PC-3 (cell line): ENCODE results near the gene UBTF. TPM values are rescaled to one million over a fixed set of nuclear protein-coding genes. Genes with fewer than 3 reads are reported as not detected.

Experiments
- ATAC-seq: fragments of 200-7000 bp; cut with Tn5 transposase; 2 replicates; pipeline ENCODE4 v1.9.1; 2020; ENCODE audit warnings: mild to moderate bottlenecking, moderate library complexity
- BruUV-seq: library from RNA; stranded (reverse); fragments of 400-500 nt; replicated peaks from 2 replicates; lab custom pipeline; 2021; lab: Mats Ljungman, UMichigan
- CTCF ChIA-PET: fragments of 300-600 bp; sonication (Branson Sonifier 250); formaldehyde crosslinking; loops from one replicate; lab custom pipeline; 2022; ENCODE audit warnings: antibody characterized with exemption; lab: Charles Lee
- POLR2A ChIA-PET: fragments of 300-600 bp; sonication (Branson Sonifier 250); formaldehyde crosslinking; loops from one replicate; lab custom pipeline; 2022; ENCODE audit warnings: antibody characterized with exemption; ENCODE audit not compliant: unreplicated experiment; lab: Charles Lee
- DNase-seq: peaks from one replicate; pipeline ENCODE4 v3.0.0-alpha.2; 2015
- H2AFZ ChIP-seq: fragments of 300-600 bp; sonication (generic); 2 replicates; pipeline ENCODE4 v1.6.0; 2016; ENCODE audit warnings: antibody characterized with exemption, low read length
- H3F3A ChIP-seq: fragments of 300-600 bp; sonication (generic); one replicate; pipeline ENCODE4 v1.6.0; 2017; ENCODE audit warnings: antibody characterized with exemption, low read length, control low read depth, mild to moderate bottlenecking; ENCODE audit not compliant: unreplicated experiment
- H3K27ac ChIP-seq: fragments of 300-600 bp; sonication (generic); 2 replicates; pipeline ENCODE4 v1.5.1; 2016; ENCODE audit warnings: mild to moderate bottlenecking, low read length
- H3K27me3 ChIP-seq: fragments of 300-600 bp; sonication (generic); 2 replicates; pipeline ENCODE4 v1.6.1; 2016; ENCODE audit warnings: low read length, mixed read lengths
- H3K36me3 ChIP-seq: fragments of 300-600 bp; sonication (generic); 2 replicates; pipeline ENCODE4 v1.6.1; 2016; ENCODE audit warnings: low read depth, mixed run types, low read length, mixed read lengths
- H3K4me1 ChIP-seq: fragments of 300-600 bp; sonication (generic); 2 replicates; pipeline ENCODE4 v1.5.1; 2016; ENCODE audit warnings: low read length; ENCODE audit not compliant: insufficient read depth
- H3K4me2 ChIP-seq: fragments of 300-600 bp; sonication (generic); 2 replicates; pipeline ENCODE4 v1.6.0; 2016; ENCODE audit warnings: low read length
- H3K4me3 ChIP-seq: fragments of 300-600 bp; sonication (generic); 2 replicates; pipeline ENCODE4 v1.5.1; 2016; ENCODE audit warnings: mild to moderate bottlenecking, low read length, mixed read lengths
- H3K79me2 ChIP-seq: fragments of 300-600 bp; sonication (generic); 2 replicates; pipeline ENCODE4 v1.6.1; 2017; ENCODE audit warnings: low read length, mixed read lengths
- H3K9ac ChIP-seq: fragments of 300-600 bp; sonication (generic); 2 replicates; pipeline ENCODE4 v1.6.0; 2016; ENCODE audit warnings: mild to moderate bottlenecking, low read length
- H3K9me2 ChIP-seq: fragments of 300-600 bp; sonication (generic); replicated peaks from 2 replicates; pipeline ENCODE4 v1.6.1; 2016; ENCODE audit warnings: mixed run types, low read length, mixed read lengths
- H3K9me3 ChIP-seq: fragments of 300-600 bp; sonication (generic); 2 replicates; pipeline ENCODE4 v1.6.1; 2016; ENCODE audit warnings: low read length, mixed read lengths
- H4K20me1 ChIP-seq: fragments of 300-600 bp; sonication (generic); 2 replicates; pipeline ENCODE4 v1.6.1; 2016; ENCODE audit warnings: low read length, mixed read lengths
- EZH2 ChIP-seq: fragments of 300-600 bp; sonication (generic); IDR thresholded peaks from one replicate; pipeline ENCODE4 v1.6.1; 2017; ENCODE audit warnings: antibody characterized with exemption, mild to moderate bottlenecking, low read length; ENCODE audit not compliant: unreplicated experiment
- EZH2phosphoT487 ChIP-seq: fragments of 300-600 bp; sonication (generic); IDR thresholded peaks from 2 replicates; pipeline ENCODE4 v1.6.1; 2018; ENCODE audit warnings: mild to moderate bottlenecking, antibody characterized with exemption, low read length, borderline replicate concordance
- intact Hi-C: fragments of 100-400 bp; cut with micrococcal nuclease; formaldehyde crosslinking; loops from 2 replicates; pipeline ENCODE4 v1.9.0; 2023
- total RNA-seq: library from RNA; depleted of rRNA; stranded (reverse); fragments of >200 nt; gene quantifications from 2 replicates; pipeline ENCODE4 v1.2.3, GENCODE V29; 2014
- TF ChIP-seq, protein P1 (sequence below): fragments of 300-600 bp; sonication (generic); conservative IDR thresholded peaks from 2 replicates; pipeline ENCODE4 v1.5.1; 2017; ENCODE audit warnings: antibody characterized with exemption, low read depth, mild to moderate bottlenecking, low read length

Gene UBTF
- total RNA-seq, 1 experiment from 2014 or later: 139 TPM

DNA sequence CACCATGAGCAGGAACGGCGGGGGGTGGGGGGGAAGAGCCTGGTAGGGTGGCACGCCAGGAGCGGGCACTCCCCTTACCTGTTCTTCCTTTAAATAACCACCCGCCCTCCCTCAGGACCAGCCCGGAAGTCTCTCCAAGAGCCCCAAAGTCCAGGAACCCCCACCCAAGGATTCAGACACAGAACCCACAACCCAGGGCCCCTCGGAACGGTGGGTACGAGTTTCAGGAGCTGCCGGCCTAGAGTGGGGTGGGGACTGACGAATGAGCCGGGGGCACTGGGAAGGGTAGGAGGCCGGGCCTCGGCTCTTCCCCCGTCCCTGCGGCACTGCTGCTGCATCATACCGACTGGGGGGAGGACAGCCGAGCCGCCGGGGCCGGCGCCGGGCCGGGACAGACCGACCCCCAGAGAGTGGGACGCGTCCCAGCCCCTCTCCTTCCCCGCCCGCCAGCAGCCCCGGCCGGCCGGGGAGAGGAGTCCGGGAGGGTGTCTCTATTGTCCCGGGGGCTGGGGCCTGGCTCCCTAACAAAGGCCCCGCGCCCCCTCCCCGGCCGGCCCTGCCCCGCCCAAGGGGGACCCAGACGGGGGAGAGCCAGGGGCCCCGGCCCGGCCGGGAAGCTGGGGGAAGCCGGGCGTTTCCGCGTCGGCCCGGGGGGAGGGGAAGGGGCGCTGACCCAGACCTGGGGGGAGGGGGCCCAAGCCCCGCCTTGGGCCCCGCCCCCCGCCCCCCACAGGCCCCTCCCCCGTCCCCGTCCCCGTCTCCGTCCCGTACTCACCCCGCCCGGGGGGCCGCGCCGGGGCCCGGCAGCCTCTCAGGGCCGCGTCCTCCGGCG lies 20.5 kb downstream of the UBTF start:
- Histone ChIP-seq H4K20me1 (no peaks in the 10 kb centered on the region), H3K4me1 (peaks cover 27% of the 10 kb centered on the region), H3K36me3 (peaks cover 31% of the 10 kb centered on the region), H3K4me2 (peak overlapping the region; percentile 87), H3F3A (peaks cover under 1% of the 10 kb centered on the region), H3K9me2 (no peaks in the 10 kb centered on the region), H3K4me3 (peak overlapping the region; percentile 89), H3K9me3 (no peaks in the 10 kb centered on the region), H3K9ac (peak overlapping the region; percentile 91), H3K27me3 (no peaks in the 10 kb centered on the region), H3K27ac (peak overlapping the region; percentile 74), H3K79me2 (peaks cover 36% of the 10 kb centered on the region), H2AFZ (peak overlapping the region; percentile 66)
- peak; percentile 18 for ATAC-seq
- ChIA-PET CTCF (interaction anchor here (0.6 to 0.8 kb wide), 4 partner anchors 61 to 823 kb away, joined by 3 to 7 read pairs (median 3); no protein-coding TSS in a partner anchor), POLR2A (interaction anchor here (0.6 to 0.7 kb wide), 2 partner anchors 9 to 75 kb away, joined by 3 to 6 read pairs; no protein-coding TSS in a partner anchor)
- DNase-seq: peak; percentile 55
- intact Hi-C loops: loop anchor here (1.0 to 10.0 kb wide), 2 partner anchors 13 to 306 kb away; partner anchors contain the start of genes GPATCH8 and TMUB2
- TF ChIP-seq EZH2 (no peak), EZH2phosphoT487 (no peak)
- TF ChIP-seq, protein P1, sequence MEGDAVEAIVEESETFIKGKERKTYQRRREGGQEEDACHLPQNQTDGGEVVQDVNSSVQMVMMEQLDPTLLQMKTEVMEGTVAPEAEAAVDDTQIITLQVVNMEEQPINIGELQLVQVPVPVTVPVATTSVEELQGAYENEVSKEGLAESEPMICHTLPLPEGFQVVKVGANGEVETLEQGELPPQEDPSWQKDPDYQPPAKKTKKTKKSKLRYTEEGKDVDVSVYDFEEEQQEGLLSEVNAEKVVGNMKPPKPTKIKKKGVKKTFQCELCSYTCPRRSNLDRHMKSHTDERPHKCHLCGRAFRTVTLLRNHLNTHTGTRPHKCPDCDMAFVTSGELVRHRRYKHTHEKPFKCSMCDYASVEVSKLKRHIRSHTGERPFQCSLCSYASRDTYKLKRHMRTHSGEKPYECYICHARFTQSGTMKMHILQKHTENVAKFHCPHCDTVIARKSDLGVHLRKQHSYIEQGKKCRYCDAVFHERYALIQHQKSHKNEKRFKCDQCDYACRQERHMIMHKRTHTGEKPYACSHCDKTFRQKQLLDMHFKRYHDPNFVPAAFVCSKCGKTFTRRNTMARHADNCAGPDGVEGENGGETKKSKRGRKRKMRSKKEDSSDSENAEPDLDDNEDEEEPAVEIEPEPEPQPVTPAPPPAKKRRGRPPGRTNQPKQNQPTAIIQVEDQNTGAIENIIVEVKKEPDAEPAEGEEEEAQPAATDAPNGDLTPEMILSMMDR: no peak; the same call in 1 of the 2 replicates
- TSS peak; percentile 61 for BruUV-seq

DNA sequence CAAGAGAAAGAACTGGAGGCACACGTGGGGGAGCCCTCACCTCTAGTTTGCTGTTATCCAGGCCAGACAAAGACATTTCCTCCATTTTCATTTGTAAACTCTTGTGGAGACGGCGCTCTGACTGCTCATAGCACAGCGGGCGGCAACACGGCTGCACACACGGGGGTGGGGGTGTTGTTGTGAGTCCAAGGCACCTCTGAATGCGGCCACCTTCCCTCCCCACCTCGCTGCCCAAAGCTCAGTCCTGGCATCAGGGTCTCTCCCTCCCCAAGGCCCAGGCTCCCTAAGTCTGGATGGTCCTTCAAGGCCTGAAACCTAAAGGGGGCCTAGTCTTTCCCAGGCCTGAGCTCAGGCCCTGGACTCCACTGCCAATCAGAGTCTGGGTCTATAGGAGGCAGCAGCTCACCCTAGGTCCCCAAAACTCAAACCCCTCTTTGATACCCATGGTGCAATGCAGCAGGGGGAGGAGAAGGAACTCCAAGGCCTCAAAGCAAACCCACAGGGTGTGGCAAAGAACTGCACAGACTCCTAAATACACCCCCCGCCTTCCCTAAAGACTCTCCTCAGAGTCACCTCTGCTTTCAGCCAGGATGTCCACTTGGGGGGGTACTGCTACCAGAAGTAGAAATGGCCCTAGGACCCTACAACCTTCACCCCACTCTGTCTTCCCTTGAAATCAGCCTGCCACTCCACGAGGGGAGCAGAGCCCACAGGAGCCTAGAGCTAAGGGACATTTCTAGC lies 21.3 kb downstream of the UBTF start:
- H3K4me2 ChIP-seq: peak overlapping the region; percentile 87
- H4K20me1 ChIP-seq: no peaks in the 10 kb centered on the region
- intact Hi-C loops: loop anchor here (1.0 to 10.0 kb wide), 2 partner anchors 12 to 307 kb away; partner anchors contain the start of genes GPATCH8 and TMUB2
- peak overlapping the region; percentile 66 for H2AFZ ChIP-seq
- peak overlapping the region; percentile 85 for H3K4me3 ChIP-seq
- no peaks in the 10 kb centered on the region for H3K9me3 ChIP-seq
- DNase-seq (peak; percentile 64), ATAC-seq (peak; percentile 27)
- no peaks in the 10 kb centered on the region for H3K27me3 ChIP-seq
- peaks cover 20% of the 10 kb centered on the region for H3K4me1 ChIP-seq
- peak overlapping the region; percentile 91 for H3K9ac ChIP-seq
- H3K36me3 ChIP-seq: peaks cover 32% of the 10 kb centered on the region
- H3K79me2 ChIP-seq: peaks cover 36% of the 10 kb centered on the region
- peak overlapping the region; percentile 74 for H3K27ac ChIP-seq
- no peaks in the 10 kb centered on the region for H3K9me2 ChIP-seq
- H3F3A ChIP-seq: no peaks in the 10 kb centered on the region
- TSS peak; percentile 52 for BruUV-seq
- ChIA-PET CTCF (interaction anchor here (0.6 kb wide), 1 partner anchor 823 kb away, joined by 3 read pairs; no protein-coding TSS in a partner anchor), POLR2A (no interaction called here)
- TF ChIP-seq EZH2 (no peak), EZH2phosphoT487 (no peak)
- TF ChIP-seq, protein P1: peak; percentile 48; the same call in 1 of the 2 replicates
